ENCODE data around the gene SLC13A2. TPM values are rescaled to one million over a fixed set of nuclear protein-coding genes. Genes with fewer than 3 reads are reported as not detected.

Gene SLC13A2
- total and polyA plus RNA-seq, 9 of the 15 experiments (the other 6 are each of a cell fraction or from before 2014, with no cell fraction given): 0.13 TPM; not detected in 8

DNA sequence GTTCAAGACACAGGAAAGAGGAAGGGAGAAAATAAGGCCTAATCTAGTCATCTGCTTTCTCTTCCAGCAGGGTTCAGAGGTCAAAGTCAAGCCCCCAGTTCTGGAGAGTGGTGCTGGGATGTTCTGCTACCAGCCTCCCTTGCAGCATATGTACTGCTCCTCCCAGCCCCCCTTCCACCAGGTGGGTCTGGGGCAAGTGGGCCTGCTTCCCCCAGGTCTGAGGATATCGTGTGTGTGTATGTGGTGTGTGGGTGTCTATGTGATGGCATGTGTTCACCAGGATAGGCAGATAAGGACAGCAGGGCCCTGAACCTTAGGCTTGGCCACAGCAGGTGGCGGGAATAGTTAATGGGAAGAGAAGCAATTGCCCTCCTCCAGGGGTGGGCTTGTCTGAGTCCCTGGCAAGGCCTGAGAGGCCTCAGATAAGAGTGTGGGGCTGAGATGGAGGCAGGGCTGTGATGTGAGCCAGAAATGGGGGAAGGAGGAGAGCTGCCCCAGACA, 53.8 kb downstream of the SLC13A2 start (continued):
- TF ChIP-seq CREM (IDR thresholded peaks at IDR 0.05; ENCODE audit: low read depth): peak; percentile 67; the same call in 1 of the 2 replicates
- TF ChIP-seq FOXA1 (IDR thresholded peaks at IDR 0.05; ENCODE audit: borderline replicate concordance): no peak
- no peak for TF ChIP-seq ZNF133 (CRISPR knock-in tag; IDR thresholded peaks at IDR 0.05)
- TF ChIP-seq RBM22 (IDR thresholded peaks at IDR 0.05; ENCODE audit: low read depth, low read length, poor library complexity, severe bottlenecking): no peak
- TF ChIP-seq MED1 (CRISPR knock-in tag; IDR thresholded peaks at IDR 0.05; ENCODE audit: borderline replicate concordance): no peak
- TF ChIP-seq, protein P1, sequence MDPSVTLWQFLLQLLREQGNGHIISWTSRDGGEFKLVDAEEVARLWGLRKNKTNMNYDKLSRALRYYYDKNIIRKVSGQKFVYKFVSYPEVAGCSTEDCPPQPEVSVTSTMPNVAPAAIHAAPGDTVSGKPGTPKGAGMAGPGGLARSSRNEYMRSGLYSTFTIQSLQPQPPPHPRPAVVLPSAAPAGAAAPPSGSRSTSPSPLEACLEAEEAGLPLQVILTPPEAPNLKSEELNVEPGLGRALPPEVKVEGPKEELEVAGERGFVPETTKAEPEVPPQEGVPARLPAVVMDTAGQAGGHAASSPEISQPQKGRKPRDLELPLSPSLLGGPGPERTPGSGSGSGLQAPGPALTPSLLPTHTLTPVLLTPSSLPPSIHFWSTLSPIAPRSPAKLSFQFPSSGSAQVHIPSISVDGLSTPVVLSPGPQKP (CRISPR knock-in tag; IDR thresholded peaks at IDR 0.05): no peak
- TF ChIP-seq, protein P2, sequence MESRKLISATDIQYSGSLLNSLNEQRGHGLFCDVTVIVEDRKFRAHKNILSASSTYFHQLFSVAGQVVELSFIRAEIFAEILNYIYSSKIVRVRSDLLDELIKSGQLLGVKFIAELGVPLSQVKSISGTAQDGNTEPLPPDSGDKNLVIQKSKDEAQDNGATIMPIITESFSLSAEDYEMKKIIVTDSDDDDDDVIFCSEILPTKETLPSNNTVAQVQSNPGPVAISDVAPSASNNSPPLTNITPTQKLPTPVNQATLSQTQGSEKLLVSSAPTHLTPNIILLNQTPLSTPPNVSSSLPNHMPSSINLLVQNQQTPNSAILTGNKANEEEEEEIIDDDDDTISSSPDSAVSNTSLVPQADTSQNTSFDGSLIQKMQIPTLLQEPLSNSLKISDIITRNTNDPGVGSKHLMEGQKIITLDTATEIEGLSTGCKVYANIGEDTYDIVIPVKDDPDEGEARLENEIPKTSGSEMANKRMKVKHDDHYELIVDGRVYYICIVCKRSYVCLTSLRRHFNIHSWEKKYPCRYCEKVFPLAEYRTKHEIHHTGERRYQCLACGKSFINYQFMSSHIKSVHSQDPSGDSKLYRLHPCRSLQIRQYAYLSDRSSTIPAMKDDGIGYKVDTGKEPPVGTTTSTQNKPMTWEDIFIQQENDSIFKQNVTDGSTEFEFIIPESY (CRISPR knock-in tag; IDR thresholded peaks at IDR 0.05): no peak
- TF ChIP-seq E2F3 (CRISPR knock-in tag; IDR thresholded peaks at IDR 0.05): no peak
- peak; percentile 93 for TF ChIP-seq ZNF589 (CRISPR knock-in tag; IDR thresholded peaks at IDR 0.05; ENCODE audit: low read depth)
- TF ChIP-seq IFI16 (CRISPR knock-in tag; IDR thresholded peaks at IDR 0.05): no peak
- TF ChIP-seq U2AF1 (optimal IDR thresholded peaks at IDR 0.05; ENCODE audit: low read depth, low read length): no peak
- no peak for TF ChIP-seq ZNF785 (CRISPR knock-in tag; IDR thresholded peaks at IDR 0.05)
- no peak for TF ChIP-seq SREBF2 (CRISPR knock-in tag; IDR thresholded peaks at IDR 0.05)
- TF ChIP-seq, protein P3, sequence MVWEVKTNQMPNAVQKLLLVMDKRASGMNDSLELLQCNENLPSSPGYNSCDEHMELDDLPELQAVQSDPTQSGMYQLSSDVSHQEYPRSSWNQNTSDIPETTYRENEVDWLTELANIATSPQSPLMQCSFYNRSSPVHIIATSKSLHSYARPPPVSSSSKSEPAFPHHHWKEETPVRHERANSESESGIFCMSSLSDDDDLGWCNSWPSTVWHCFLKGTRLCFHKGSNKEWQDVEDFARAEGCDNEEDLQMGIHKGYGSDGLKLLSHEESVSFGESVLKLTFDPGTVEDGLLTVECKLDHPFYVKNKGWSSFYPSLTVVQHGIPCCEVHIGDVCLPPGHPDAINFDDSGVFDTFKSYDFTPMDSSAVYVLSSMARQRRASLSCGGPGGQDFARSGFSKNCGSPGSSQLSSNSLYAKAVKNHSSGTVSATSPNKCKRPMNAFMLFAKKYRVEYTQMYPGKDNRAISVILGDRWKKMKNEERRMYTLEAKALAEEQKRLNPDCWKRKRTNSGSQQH (CRISPR knock-in tag; IDR thresholded peaks at IDR 0.05): peak; percentile 67; the same call in 1 of the 2 replicates
- TF ChIP-seq ZBTB7A (IDR thresholded peaks at IDR 0.05; ENCODE audit: borderline replicate concordance, control insufficient read depth, low read depth, low read length): peak; percentile 86
- TF ChIP-seq ZBED1 (IDR thresholded peaks at IDR 0.05): peak; percentile 78; the same call in 1 of the 2 replicates
- peak; percentile 64 to 65; a peak in 3 of 4 replicates for TF ChIP-seq RCOR1 (IDR thresholded peaks at IDR 0.05; ENCODE audit: borderline replicate concordance in 1 of 2, low read depth in 2 of 2, low read length in 2 of 2)
- TF ChIP-seq HLTF (IDR thresholded peaks at IDR 0.05): peak; percentile 97
- TF ChIP-seq TEAD1 (CRISPR knock-in tag; IDR thresholded peaks at IDR 0.05): peak in 1 of 2 experiments; percentile 76; a peak in 2 of 4 replicates
- TF ChIP-seq, protein P4, sequence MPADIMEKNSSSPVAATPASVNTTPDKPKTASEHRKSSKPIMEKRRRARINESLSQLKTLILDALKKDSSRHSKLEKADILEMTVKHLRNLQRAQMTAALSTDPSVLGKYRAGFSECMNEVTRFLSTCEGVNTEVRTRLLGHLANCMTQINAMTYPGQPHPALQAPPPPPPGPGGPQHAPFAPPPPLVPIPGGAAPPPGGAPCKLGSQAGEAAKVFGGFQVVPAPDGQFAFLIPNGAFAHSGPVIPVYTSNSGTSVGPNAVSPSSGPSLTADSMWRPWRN (IDR thresholded peaks at IDR 0.05; ENCODE audit: low read depth): peak; percentile 79; the same call in 1 of the 2 replicates
- TF ChIP-seq, protein P5, sequence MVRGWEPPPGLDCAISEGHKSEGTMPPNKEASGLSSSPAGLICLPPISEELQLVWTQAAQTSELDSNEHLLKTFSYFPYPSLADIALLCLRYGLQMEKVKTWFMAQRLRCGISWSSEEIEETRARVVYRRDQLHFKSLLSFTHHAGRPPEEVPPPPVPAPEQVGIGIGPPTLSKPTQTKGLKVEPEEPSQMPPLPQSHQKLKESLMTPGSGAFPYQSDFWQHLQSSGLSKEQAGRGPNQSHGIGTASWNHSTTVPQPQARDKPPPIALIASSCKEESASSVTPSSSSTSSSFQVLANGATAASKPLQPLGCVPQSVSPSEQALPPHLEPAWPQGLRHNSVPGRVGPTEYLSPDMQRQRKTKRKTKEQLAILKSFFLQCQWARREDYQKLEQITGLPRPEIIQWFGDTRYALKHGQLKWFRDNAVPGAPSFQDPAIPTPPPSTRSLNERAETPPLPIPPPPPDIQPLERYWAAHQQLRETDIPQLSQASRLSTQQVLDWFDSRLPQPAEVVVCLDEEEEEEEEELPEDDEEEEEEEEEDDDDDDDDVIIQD (CRISPR knock-in tag; IDR thresholded peaks at IDR 0.05): no peak
- 0 out of 2 replicates have a peak, but pooled peaks have one; percentile 40 for TF ChIP-seq MXI1 (IDR thresholded peaks at IDR 0.05; ENCODE audit: low read depth, low read length)
- no peak for TF ChIP-seq ZNF695 (CRISPR knock-in tag; IDR thresholded peaks at IDR 0.05)
